ENCODE measurements around the gene EFCAB10. TPM values are rescaled to one million over a fixed set of nuclear protein-coding genes. Genes with fewer than 3 reads are reported as not detected.

EFCAB10 gene
- polyA plus RNA-seq, 1 donor from 2014 or later, result not detected

DNA sequence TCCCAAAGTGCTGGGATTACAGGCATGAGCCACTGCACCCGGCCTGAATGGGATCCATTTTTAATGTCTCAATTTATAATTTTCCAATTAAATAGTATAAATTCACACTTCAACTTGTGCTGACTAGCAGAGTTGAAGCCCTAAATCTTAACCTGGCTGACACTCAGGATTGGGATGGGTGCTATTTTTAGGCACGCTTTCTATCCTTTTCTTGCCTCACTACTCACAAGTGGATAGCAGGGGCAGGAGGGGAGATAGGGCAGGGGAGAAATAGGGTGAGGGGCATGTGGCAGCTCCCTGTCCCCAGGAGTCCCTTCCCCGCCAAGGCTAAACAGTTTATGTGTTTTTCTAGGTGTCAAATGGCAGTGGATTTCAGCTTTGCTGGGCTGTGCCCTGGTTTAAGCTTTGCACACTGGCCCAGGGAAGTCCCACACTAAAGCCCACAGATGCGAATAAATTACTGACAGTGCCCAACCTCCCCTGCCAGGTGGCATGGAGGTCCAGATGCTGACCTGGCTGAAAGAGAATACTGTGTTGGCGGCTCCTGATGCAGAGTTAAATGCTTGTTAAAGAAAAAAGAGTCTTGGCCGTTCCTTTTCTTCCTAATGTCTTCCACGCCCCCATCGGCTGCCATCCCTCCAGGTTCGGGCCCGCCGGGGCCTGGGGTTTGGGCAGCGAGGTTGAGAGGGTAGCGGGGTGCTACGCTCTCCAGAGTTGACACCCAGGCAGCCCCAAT, 36.2 kb upstream of the EFCAB10 start:
- no peaks in the 10 kb centered on the region for H4K20me1 ChIP-seq (ENCODE audit: insufficient read depth)
- no peaks in the 10 kb centered on the region for H3K79me2 ChIP-seq (replicated peaks; ENCODE audit: insufficient read depth, low read length)
- no peaks in the 10 kb centered on the region for H3K27me3 ChIP-seq (ENCODE audit: insufficient read depth, low read depth, low read length)
- H3K36me3 ChIP-seq (ENCODE audit: insufficient read depth, low read length), result no peaks in the 10 kb centered on the region
- H3K4me2 ChIP-seq (ENCODE audit: low read length), result no peak overlapping the region
- H3F3A ChIP-seq (ENCODE audit: insufficient read depth, low read length, poor library complexity, severe bottlenecking), result no peaks in the 10 kb centered on the region
- no peak overlapping the region for H3K27ac ChIP-seq (ENCODE audit: low read length)
- no peak overlapping the region for H3K9ac ChIP-seq (ENCODE audit: low read length)
- H3K4me3 ChIP-seq (ENCODE audit: low read length), result no peak overlapping the region
- no peaks in the 10 kb centered on the region for H3K9me2 ChIP-seq (ENCODE audit: insufficient read depth, low read length)
- H3K9me3 ChIP-seq (ENCODE audit: low read length), result no peaks in the 10 kb centered on the region
- TF ChIP-seq POLR2AphosphoS5 (IDR thresholded peaks at IDR 0.05) (no peak), TAF1 (IDR thresholded peaks at IDR 0.05; ENCODE audit: low read depth) (no peak), EP300 (conservative IDR thresholded peaks at IDR 0.05; ENCODE audit: poor library complexity, severe bottlenecking) (no peak), SMC3 (conservative IDR thresholded peaks at IDR 0.05; ENCODE audit: poor library complexity) (no peak), MXI1 (conservative IDR thresholded peaks at IDR 0.05; ENCODE audit: poor library complexity, severe bottlenecking) (no peak), EZH2 (IDR thresholded peaks at IDR 0.05; ENCODE audit: borderline replicate concordance, insufficient read depth, low read length, poor library complexity, severe bottlenecking) (no peak), RAD21 (conservative IDR thresholded peaks at IDR 0.05) (no peak), REST (IDR thresholded peaks at IDR 0.05; ENCODE audit: borderline replicate concordance) (no peak), CTCF (IDR thresholded peaks at IDR 0.05; ENCODE audit: poor library complexity, severe bottlenecking) (no peak)
- no peak overlapping the region for H2AFZ ChIP-seq (ENCODE audit: low read depth, low read length)

- TF ChIP-seq SMC3 (conservative IDR thresholded peaks at IDR 0.05; ENCODE audit: poor library complexity) (no peak), REST (IDR thresholded peaks at IDR 0.05; ENCODE audit: borderline replicate concordance) (no peak)
- H3K9ac ChIP-seq (ENCODE audit: low read length), result no peak overlapping the region
- H3K4me3 ChIP-seq (ENCODE audit: low read length), result no peak overlapping the region
- H3K9me3 ChIP-seq (ENCODE audit: low read length), result no peaks in the 10 kb centered on the region
- no peaks in the 10 kb centered on the region for H4K20me1 ChIP-seq (ENCODE audit: insufficient read depth)
- H3K27me3 ChIP-seq (ENCODE audit: insufficient read depth, low read depth, low read length), result no peaks in the 10 kb centered on the region
- H3F3A ChIP-seq (ENCODE audit: insufficient read depth, low read length, poor library complexity, severe bottlenecking), result no peaks in the 10 kb centered on the region
- H3K36me3 ChIP-seq (ENCODE audit: insufficient read depth, low read length), result no peaks in the 10 kb centered on the region
- no peaks in the 10 kb centered on the region for H3K9me2 ChIP-seq (ENCODE audit: insufficient read depth, low read length)
- no peaks in the 10 kb centered on the region for H3K79me2 ChIP-seq (replicated peaks; ENCODE audit: insufficient read depth, low read length)
- no peak overlapping the region for H2AFZ ChIP-seq (ENCODE audit: low read depth, low read length)
- H3K4me2 ChIP-seq (ENCODE audit: low read length), result no peak overlapping the region
- no peak overlapping the region for H3K27ac ChIP-seq (ENCODE audit: low read length)
These were observed 33.1 kb upstream of the EFCAB10 start for GRCh38 chr7:105614341-105614840.

Measured in neural cell (in vitro differentiated cells).